ENCODE results near the gene SDR42E2.
"Not testable (repeated sequence)": the region's sequence is repeated elsewhere in the genome, so short reads cannot be mapped to it uniquely, and the experiment has no call there.

SDR42E2 gene
- 13.8 to 25.7 (median 17.5) reads per million in 4 donors for total RNA-seq

GRCh38 chr16:22161999-22162655 is at the start of gene SDR42E2:
Gene SDR42E2, plus strand, starts transcription at chr16:22162506. Its CDS starts 3,077 bp downstream, at chr16:22165583.
- peak; percentile 7 to 50 (median 34) for DNase-seq

- DNase-seq, result no peak
Observed at GRCh38 chr16:22116095-22116700, 46.1 kb upstream of the SDR42E2 start.

GRCh38 chr16:22117609-22118008 is 44.7 kb upstream of the SDR42E2 start:
- DNase-seq, result no peak

GRCh38 chr16:22120440-22120839 is 41.9 kb upstream of the SDR42E2 start:
- no peak for DNase-seq

- no peak for DNase-seq
Observed at GRCh38 chr16:22122239-22122638, 40.1 kb upstream of the SDR42E2 start.

- no peak for DNase-seq
Observed at GRCh38 chr16:22123146-22123545, 39.2 kb upstream of the SDR42E2 start.

- no peak for DNase-seq
Observed at GRCh38 chr16:22123759-22124490, 38.4 kb upstream of the SDR42E2 start.

- DNase-seq, result no peak
Observed at GRCh38 chr16:22124583-22125284, 37.6 kb upstream of the SDR42E2 start.

- no peak for DNase-seq
Observed at GRCh38 chr16:22126037-22126558, 36.2 kb upstream of the SDR42E2 start.

GRCh38 chr16:22128537-22128936 is 33.8 kb upstream of the SDR42E2 start:
- DNase-seq, result not testable (repeated sequence)

- DNase-seq, result no peak
Observed at GRCh38 chr16:22130528-22130927, 31.8 kb upstream of the SDR42E2 start.

- DNase-seq, result no peak
Observed at GRCh38 chr16:22132801-22133200, 29.5 kb upstream of the SDR42E2 start.

- no peak for DNase-seq
Observed at GRCh38 chr16:22138482-22138881, 23.8 kb upstream of the SDR42E2 start.

GRCh38 chr16:22139008-22139407 is 23.3 kb upstream of the SDR42E2 start:
- no peak for DNase-seq

- no peak for DNase-seq
Observed at GRCh38 chr16:22139732-22140131, 22.6 kb upstream of the SDR42E2 start.

- no peak for DNase-seq
Observed at GRCh38 chr16:22141767-22142166, 20.5 kb upstream of the SDR42E2 start.

- DNase-seq, result no peak
Observed at GRCh38 chr16:22144520-22144919, 17.8 kb upstream of the SDR42E2 start.

GRCh38 chr16:22147853-22148252 is 14.5 kb upstream of the SDR42E2 start:
- DNase-seq, result no peak

- no peak for DNase-seq
Observed at GRCh38 chr16:22151246-22151998, 10.9 kb upstream of the SDR42E2 start.

- DNase-seq, result no peak
Observed at GRCh38 chr16:22152316-22152715, 10.0 kb upstream of the SDR42E2 start.

- not testable (repeated sequence) for DNase-seq
Observed at GRCh38 chr16:22153078-22153477, 9.2 kb upstream of the SDR42E2 start.

- DNase-seq, result no peak
Observed at GRCh38 chr16:22161401-22161800, 905 bp upstream of the SDR42E2 start.
